Measurements from ENCODE around the gene PTPA.

DNA sequence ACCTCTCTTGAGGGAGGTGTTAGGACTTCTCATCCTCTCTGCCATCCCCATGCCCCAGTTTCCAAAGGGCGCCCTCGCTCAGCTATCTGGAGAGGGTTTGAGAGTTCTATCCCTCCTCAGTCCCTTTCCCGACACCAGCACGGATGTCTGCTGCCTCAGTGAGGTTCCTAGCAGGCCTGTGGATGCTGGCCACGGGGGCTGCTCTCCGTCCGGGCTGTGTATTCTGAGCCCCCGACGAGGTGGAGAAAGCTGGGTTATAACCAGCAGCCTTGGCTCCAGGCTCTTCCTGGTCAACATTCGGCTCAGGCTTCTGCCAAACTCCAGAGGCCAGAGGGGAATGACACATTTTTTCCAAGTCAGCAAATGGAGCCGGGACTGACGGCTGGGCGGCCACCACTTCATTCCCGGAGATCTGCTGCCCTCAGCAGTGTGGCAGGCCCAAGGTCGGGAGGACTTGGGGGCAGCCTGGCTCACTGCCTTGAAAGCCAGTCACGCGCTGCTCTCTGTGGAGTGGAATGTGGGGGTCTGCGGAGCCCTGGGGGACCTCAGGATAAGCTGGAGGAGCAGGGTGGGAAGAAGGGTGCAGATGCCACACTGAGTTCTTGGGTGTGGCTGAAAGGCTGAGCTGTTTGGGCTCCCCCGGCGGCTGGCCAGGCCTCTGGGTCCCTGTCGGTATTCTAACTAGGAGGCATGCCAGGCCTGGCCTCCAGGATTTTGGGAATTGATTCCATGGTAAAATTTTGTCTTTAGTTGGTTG is 27.4 kb downstream of the PTPA start:
- TF ChIP-seq ZEB2 (tag by site-specific recombination; IDR thresholded peaks at IDR 0.05): no peak
- TF ChIP-seq ZFP69B (tag by site-specific recombination; IDR thresholded peaks at IDR 0.05): no peak
- no peak for TF ChIP-seq ZNF121 (tag by site-specific recombination; IDR thresholded peaks at IDR 0.05)
- TF ChIP-seq SP3 (tag by site-specific recombination; IDR thresholded peaks at IDR 0.05): no peak
- TF ChIP-seq YY1 (tag by site-specific recombination; IDR thresholded peaks at IDR 0.05): no peak
- TF ChIP-seq ZSCAN5A (tag by site-specific recombination; IDR thresholded peaks at IDR 0.05): no peak
- TF ChIP-seq, protein P1, sequence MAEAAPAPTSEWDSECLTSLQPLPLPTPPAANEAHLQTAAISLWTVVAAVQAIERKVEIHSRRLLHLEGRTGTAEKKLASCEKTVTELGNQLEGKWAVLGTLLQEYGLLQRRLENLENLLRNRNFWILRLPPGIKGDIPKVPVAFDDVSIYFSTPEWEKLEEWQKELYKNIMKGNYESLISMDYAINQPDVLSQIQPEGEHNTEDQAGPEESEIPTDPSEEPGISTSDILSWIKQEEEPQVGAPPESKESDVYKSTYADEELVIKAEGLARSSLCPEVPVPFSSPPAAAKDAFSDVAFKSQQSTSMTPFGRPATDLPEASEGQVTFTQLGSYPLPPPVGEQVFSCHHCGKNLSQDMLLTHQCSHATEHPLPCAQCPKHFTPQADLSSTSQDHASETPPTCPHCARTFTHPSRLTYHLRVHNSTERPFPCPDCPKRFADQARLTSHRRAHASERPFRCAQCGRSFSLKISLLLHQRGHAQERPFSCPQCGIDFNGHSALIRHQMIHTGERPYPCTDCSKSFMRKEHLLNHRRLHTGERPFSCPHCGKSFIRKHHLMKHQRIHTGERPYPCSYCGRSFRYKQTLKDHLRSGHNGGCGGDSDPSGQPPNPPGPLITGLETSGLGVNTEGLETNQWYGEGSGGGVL (tag by site-specific recombination; IDR thresholded peaks at IDR 0.05): no peak
- TF ChIP-seq ZSCAN23 (tag by site-specific recombination; IDR thresholded peaks at IDR 0.05): no peak
- TF ChIP-seq ZNF292 (tag by site-specific recombination; IDR thresholded peaks at IDR 0.05; ENCODE audit: borderline replicate concordance, low read depth): no peak
- TF ChIP-seq ZBTB1 (tag by site-specific recombination; IDR thresholded peaks at IDR 0.05): no peak
- TF ChIP-seq ZNF202 (tag by site-specific recombination; IDR thresholded peaks at IDR 0.05; ENCODE audit: borderline replicate concordance): no peak
- no peak for TF ChIP-seq ZSCAN18 (tag by site-specific recombination; IDR thresholded peaks at IDR 0.05)

All from HEK293 (cell line).